Effector memory CD8-positive, alpha-beta T cell (primary cell): ENCODE results near the gene LIG1.
A peak's percentile ranks its signal among the peaks of the same experiment; 100 is the strongest.

Experiments
- ATAC-seq: fragments of 150-1000 bp; cut with Tn5 transposase; replicated peaks from 2 replicates; pipeline ENCODE4 v1.10.0; 2021; ENCODE audit warnings: mild to moderate bottlenecking, moderate library complexity
- DNase-seq, 3 experiments: peaks; one replicate each; pipeline ENCODE4 v3.0.0; 2021
- H3K27ac Mint-ChIP-seq, 2 donors: one replicate each; pipeline ENCODE4 v1.8.0; 2022; ENCODE audit warnings: mild to moderate bottlenecking in 2 of 2, mixed read lengths in 2 of 2, moderate library complexity in 2 of 2
- H3K27me3 Mint-ChIP-seq, 2 donors: one replicate each; pipeline ENCODE4 v1.8.0; 2022; ENCODE audit warnings: mixed read lengths in 2 of 2
- H3K36me3 Mint-ChIP-seq: one replicate; pipeline ENCODE4 v1.8.0; 2022; ENCODE audit warnings: mild to moderate bottlenecking, moderate library complexity, mixed read lengths; ENCODE audit not compliant: insufficient read depth
- H3K4me1 Mint-ChIP-seq, 2 donors: one replicate each; pipeline ENCODE4 v1.8.0; 2022; ENCODE audit warnings: low read depth in 2 of 2, mixed read lengths in 2 of 2
- H3K4me3 Mint-ChIP-seq, 2 donors: one replicate each; pipeline ENCODE4 v1.8.0; 2022; ENCODE audit warnings: mild to moderate bottlenecking in 2 of 2, mixed read lengths in 2 of 2, moderate library complexity in 2 of 2
- H3K9me3 Mint-ChIP-seq, 2 donors: one replicate each; pipeline ENCODE4 v1.8.0; 2022; ENCODE audit warnings: mixed read lengths in 2 of 2
- total RNA-seq, 9 experiments: gene quantifications; one replicate each; lab custom pipeline; 2026; lab: John Stamatoyannopoulos, UW

Gene LIG1
- total RNA-seq: 32.7 to 103 (median 67.2) reads per million in 9 experiments

GRCh38 chr19:48169939-48170803 lies at the start of gene LIG1, which contains the start of gene ZSWIM9:
Gene LIG1, minus strand, starts transcription at chr19:48170344. Its CDS starts 4,778 bp downstream, at chr19:48165566.
Gene ZSWIM9, plus strand, starts transcription at chr19:48170680. Its CDS starts 1,123 bp downstream, at chr19:48171803.
- Mint-ChIP-seq H3K36me3 (peaks cover 24% of the 10 kb centered on the region), H3K27me3 (no peaks in the 10 kb centered on the region), H3K4me1 (peaks cover 19 to 24% of the 10 kb centered on the region in 2 donors), H3K9me3 (no peaks in the 10 kb centered on the region), H3K4me3 (peak within 1 kb of the TSS; percentile 89 to 92), H3K27ac (peak within 1 kb of the TSS; percentile 84 to 93)
- peak; percentile 85 to 91 (median 88) for DNase-seq
- peak; percentile 87 for ATAC-seq

DNA sequence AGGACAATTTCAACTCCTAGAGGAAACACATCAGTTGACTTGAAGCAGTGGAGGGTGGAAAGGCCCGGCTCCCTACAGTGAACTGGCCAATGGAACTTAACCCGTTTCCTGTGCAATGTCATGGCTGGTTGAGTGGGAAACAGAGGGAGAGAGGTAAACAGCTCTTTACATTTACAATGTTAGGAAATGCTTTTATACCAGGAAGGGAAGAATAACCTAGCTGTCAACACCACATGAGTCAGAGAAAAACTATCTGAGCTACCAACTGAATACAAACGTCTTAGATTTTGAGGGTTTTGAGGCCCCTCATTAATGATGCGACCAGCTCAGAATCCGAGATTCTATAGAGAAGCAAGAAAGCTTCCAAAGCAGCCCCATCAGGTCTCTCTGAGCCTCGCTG lies 48.9 kb upstream of the LIG1 start:
- DNase-seq (no peak), ATAC-seq (no peak)
- H3K9me3 Mint-ChIP-seq: no peaks in the 10 kb centered on the region
- H3K4me1 Mint-ChIP-seq: peaks cover 2 to 4% of the 10 kb centered on the region in 2 donors
- no peak overlapping the region for H3K4me3 Mint-ChIP-seq
- H3K27ac Mint-ChIP-seq: peak overlapping the region; percentile 44 to 69
- peaks cover 64% of the 10 kb centered on the region for H3K36me3 Mint-ChIP-seq
- no peaks in the 10 kb centered on the region for H3K27me3 Mint-ChIP-seq

GRCh38 chr19:48216933-48217332 lies 46.8 kb upstream of the LIG1 start:
- no peak for ATAC-seq
- H3K36me3 Mint-ChIP-seq: peaks cover 62% of the 10 kb centered on the region

DNA sequence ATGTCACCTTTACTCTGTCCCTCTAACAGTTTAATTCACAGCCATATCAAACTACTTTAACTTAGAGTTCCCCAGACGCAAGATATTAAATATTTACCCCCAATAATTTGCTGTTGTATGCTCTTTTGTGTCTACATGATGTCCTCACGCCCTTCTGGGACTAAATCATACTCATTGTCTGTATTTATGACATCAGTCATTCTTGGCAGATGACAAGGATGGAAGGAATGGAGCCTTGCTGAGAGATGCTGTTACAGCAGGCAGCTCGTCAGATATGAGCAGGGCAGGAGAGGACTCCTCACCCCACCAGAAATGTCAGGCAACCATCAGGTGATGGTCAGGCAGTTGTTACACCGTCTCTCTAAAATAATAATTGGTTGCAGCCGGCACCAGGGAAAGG lies 43.8 kb upstream of the LIG1 start:
- no peaks in the 10 kb centered on the region for H3K9me3 Mint-ChIP-seq
- DNase-seq (no peak), ATAC-seq (no peak)
- H3K4me1 Mint-ChIP-seq: peaks cover 0 to 5% of the 10 kb centered on the region in 2 donors
- H3K36me3 Mint-ChIP-seq: peaks cover 57% of the 10 kb centered on the region
- no peaks in the 10 kb centered on the region for H3K27me3 Mint-ChIP-seq
- no peak overlapping the region for H3K4me3 Mint-ChIP-seq
- H3K27ac Mint-ChIP-seq: no peak overlapping the region

More at GRCh38 chr19:48216933-48217332, 46.8 kb upstream of the LIG1 start:
- Mint-ChIP-seq H3K27me3 (no peaks in the 10 kb centered on the region), H3K27ac (peak overlapping the region in 1 of 2 donors; percentile 65), H3K4me3 (no peak overlapping the region), H3K9me3 (no peaks in the 10 kb centered on the region), H3K4me1 (peaks cover 2% of the 10 kb centered on the region in 2 donors)
- no peak for DNase-seq

- no peaks in the 10 kb centered on the region for H3K27me3 Mint-ChIP-seq
- peaks cover 0 to 6% of the 10 kb centered on the region in 2 donors for H3K4me1 Mint-ChIP-seq
- DNase-seq (no peak), ATAC-seq (no peak)
- peak overlapping the region; percentile 75 to 86 for H3K27ac Mint-ChIP-seq
- no peaks in the 10 kb centered on the region for H3K9me3 Mint-ChIP-seq
- no peak overlapping the region for H3K4me3 Mint-ChIP-seq
- H3K36me3 Mint-ChIP-seq: peaks cover 47% of the 10 kb centered on the region
Measured at GRCh38 chr19:48210005-48210404, 39.9 kb upstream of the LIG1 start.

DNA sequence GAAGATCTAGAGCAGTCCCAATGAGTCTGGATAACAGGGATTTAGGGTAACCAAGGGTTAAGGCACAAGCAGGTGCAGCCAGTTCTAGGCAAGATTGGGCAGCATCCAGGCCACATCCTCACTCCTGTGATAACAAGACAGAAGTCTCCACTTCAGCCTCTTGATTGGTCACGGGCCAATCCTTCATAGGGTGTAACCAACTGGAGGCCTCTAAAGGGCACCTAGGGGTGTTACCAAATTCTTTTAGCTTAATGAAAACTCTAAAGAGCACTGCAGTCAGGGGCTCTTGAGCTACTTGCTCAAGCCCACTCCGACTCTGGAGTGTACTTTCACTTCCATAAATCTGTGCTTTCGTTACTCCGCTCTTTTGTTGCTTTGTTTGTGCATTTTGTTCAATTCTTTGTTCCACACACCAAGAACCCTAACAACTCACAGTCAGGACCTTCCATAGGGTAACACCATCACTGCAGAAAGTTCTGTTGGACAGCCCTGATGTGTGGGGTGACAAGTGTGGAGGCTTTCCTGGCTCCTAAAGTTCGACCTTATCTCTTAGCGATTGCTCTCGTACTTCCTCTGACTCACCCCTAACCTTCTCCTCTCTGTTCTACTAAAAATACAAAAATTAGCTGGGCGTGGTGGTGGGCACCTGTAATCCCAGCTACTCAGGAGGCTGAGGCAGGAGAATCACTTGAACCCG lies 36.4 kb upstream of the LIG1 start:
- ATAC-seq (no peak), DNase-seq (no peak)
- Mint-ChIP-seq H3K9me3 (no peaks in the 10 kb centered on the region), H3K4me1 (peaks cover 0 to 8% of the 10 kb centered on the region in 2 donors), H3K36me3 (peaks cover 28% of the 10 kb centered on the region), H3K27me3 (no peaks in the 10 kb centered on the region), H3K4me3 (no peak overlapping the region), H3K27ac (peak overlapping the region in 1 of 2 donors; percentile 33)

DNA sequence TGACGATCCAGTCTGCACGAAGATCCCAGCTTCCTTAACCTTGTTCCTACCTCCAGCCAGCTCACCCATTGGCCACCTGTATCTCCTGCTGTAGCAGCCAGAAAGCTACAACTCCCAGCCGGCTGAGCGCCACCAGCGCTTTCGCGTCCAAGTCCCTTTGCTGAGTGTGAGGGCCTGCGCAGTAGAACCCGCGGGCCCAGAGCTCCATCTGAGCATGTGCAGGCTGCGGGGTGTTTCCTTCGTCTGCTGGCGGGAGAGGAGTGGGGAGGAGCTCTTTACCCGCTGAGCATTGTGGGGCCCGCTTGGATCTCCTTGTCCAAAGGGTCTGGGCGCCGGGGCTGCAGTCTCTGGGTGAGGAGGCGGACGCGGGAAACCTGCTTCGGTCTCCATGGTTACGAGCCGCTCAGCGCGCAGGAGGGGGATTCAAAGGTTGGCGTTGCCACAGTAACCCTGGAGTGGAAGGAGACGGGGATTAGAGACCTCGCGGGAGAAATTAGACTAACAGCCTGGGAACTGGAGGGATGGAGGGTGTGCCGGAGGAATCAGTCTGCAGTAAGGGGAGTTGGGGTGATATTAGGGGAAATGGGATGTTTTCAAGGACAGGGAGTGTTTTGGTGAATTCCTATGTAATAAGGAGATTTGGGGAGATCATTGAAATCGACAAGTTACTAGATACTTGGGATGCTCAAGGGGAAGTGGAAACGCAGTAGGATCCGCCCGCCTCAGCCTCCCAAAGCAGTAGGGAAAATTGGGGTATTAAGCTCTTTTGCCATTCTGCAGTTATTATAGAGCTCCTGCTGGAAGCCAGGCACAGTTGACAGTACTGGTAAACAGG lies 33.9 kb upstream of the LIG1 start:
- no peak overlapping the region for H3K27ac Mint-ChIP-seq
- peaks cover 17% of the 10 kb centered on the region for H3K36me3 Mint-ChIP-seq
- H3K9me3 Mint-ChIP-seq: no peaks in the 10 kb centered on the region
- DNase-seq: peak; percentile 78 to 82 (median 80)
- peaks cover 0 to 4% of the 10 kb centered on the region in 2 donors for H3K4me1 Mint-ChIP-seq
- peak; percentile 99 for ATAC-seq
- no peaks in the 10 kb centered on the region for H3K27me3 Mint-ChIP-seq
- H3K4me3 Mint-ChIP-seq: no peak overlapping the region

GRCh38 chr19:48203222-48203793 lies 33.2 kb upstream of the LIG1 start:
- peaks cover 0 to 4% of the 10 kb centered on the region in 2 donors for H3K4me1 Mint-ChIP-seq
- ATAC-seq (no peak), DNase-seq (no peak)
- no peak overlapping the region for H3K4me3 Mint-ChIP-seq
- no peak overlapping the region for H3K27ac Mint-ChIP-seq
- H3K36me3 Mint-ChIP-seq: peaks cover 11% of the 10 kb centered on the region
- H3K9me3 Mint-ChIP-seq: no peaks in the 10 kb centered on the region
- no peaks in the 10 kb centered on the region for H3K27me3 Mint-ChIP-seq

DNA sequence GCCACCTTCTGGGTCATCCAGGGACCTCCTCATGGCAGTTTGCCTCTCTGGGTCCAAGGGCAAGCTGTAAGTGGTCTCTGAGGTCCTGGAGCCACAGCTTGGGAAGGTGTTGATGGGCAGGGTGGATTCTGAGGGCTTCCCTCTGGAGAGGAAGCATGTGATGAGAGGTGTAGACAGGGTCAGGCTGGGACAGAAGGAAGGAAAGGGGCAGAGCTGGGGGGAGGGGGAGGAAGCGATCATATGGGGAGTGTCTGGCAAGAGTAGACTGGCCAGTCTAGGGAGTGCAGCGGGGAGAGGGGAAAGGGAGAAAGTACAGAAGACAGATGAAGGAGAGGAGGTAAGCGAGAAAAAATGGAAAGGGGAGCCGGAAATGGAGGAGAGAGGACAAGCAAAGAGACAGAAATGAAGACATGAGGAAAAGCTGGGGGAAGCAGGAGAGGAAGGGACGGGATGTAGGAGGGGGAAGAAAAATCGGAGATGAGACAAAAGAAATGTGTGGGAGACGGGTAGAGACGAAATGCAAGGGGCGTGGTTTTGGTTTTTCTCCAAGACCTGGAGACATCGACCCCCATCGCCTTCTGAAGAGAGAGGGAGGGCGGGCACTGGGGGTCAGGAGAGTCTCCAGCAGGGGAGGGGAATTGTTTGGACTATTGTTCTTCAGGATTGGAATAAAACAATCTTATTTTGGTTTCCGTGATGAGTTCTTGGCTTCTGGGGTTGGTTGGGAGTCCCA lies 27.0 kb upstream of the LIG1 start:
- H3K4me1 Mint-ChIP-seq: peaks cover 6 to 13% of the 10 kb centered on the region in 2 donors
- H3K9me3 Mint-ChIP-seq: no peaks in the 10 kb centered on the region
- H3K36me3 Mint-ChIP-seq: peaks cover 6% of the 10 kb centered on the region
- DNase-seq (no peak), ATAC-seq (no peak)
- H3K4me3 Mint-ChIP-seq: no peak overlapping the region
- H3K27me3 Mint-ChIP-seq: no peaks in the 10 kb centered on the region
- H3K27ac Mint-ChIP-seq: peak overlapping the region in 1 of 2 donors; percentile 38

DNA sequence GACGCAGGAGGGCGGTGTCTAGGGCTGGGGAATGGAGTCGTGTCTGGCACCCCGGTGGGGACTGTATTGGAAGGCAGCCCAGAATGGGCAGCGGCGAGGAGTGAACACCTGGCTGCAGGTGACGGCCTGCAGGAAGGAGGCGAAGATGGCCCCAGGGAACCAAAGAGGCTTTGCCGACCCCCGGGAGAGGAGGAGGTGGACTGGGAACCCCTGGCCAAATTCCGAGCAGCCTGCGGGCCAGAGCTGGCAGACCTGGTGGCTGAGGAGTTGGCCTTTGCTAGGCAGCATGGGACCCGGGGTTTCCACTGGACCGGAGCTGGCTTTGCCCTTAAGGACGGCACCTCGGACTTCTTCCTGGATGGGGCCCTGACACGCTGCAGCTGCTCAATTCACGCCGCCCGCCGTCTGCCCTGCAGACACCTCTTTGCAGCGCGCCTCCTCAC lies 26.2 kb upstream of the LIG1 start:
- H3K9me3 Mint-ChIP-seq: no peaks in the 10 kb centered on the region
- no peak overlapping the region for H3K4me3 Mint-ChIP-seq
- ATAC-seq (no peak), DNase-seq (no peak)
- H3K4me1 Mint-ChIP-seq: peaks cover 6 to 13% of the 10 kb centered on the region in 2 donors
- peaks cover 6% of the 10 kb centered on the region for H3K36me3 Mint-ChIP-seq
- no peaks in the 10 kb centered on the region for H3K27me3 Mint-ChIP-seq
- H3K27ac Mint-ChIP-seq: peak overlapping the region in 1 of 2 donors; percentile 16

DNA sequence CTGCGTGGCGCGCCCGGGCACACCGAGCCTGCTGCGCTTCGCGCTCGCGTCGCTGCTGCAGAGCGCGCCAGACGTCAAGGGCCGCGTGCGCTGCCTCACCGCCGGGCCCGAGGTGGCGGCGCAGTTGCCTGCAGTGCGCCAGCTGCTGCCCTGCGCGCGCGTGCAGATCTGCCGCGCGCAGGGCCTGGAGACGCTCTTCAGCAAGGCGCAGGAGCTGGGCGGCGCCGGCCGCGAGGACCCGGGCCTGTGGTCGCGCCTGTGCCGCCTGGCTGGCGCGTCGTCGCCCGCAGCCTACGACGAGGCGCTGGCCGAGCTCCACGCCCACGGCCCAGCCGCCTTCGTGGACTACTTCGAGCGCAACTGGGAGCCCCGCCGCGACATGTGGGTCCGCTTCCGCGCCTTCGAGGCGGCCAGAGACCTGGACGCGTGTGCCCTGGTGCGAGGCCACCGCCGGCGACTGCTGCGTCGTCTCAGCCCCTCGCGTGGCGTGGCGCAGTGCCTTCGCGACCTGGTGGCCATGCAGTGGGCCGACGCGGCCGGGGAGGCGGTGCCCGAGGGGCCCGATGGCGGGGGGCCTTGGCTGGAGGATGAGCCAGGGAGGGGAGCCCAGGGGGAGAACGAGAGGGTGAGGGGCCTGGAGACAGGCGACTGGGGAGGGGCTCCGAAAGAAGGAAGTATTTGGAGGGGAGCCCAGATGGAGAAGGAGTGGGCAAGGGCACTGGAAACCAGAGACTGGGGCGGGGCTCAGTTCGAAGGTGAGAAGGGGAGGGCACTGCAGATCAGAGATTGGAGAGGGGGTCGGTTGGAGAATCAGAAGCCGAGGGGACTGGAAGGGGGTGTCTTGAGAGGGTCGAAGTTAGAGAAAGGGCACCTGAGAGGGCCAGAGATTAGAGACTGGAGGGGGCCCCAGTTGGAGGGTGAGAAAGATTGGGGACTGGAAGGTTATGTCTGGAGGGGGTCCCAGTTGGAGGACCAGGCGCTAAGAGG lies 25.0 kb upstream of the LIG1 start:
- H3K36me3 Mint-ChIP-seq: peaks cover 6% of the 10 kb centered on the region
- peak overlapping the region in 1 of 2 donors; percentile 70 for H3K27ac Mint-ChIP-seq
- no peak for ATAC-seq
- no peaks in the 10 kb centered on the region for H3K9me3 Mint-ChIP-seq
- H3K27me3 Mint-ChIP-seq: no peaks in the 10 kb centered on the region
- DNase-seq: no peak
- no peak overlapping the region for H3K4me3 Mint-ChIP-seq
- H3K4me1 Mint-ChIP-seq: peaks cover 9 to 16% of the 10 kb centered on the region in 2 donors
